Left ventricle myocardium inferior (tissue), 1 donor: ENCODE measurements around the gene ELOB. TPM values are rescaled to one million over a fixed set of nuclear protein-coding genes. Genes with fewer than 3 reads are reported as not detected.

Source experiments
- DNase-seq: peaks from one replicate; pipeline ENCODE4 v3.0.0-alpha.2; 2020
- H3K27ac ChIP-seq: fragments of 200-600 bp; replicated peaks from 2 replicates; pipeline ENCODE4 v1.8.0; 2021
- H3K27me3 ChIP-seq: fragments of 200-600 bp; 2 replicates; pipeline ENCODE4 v1.8.0; 2021; ENCODE audit warnings: low read depth
- H3K36me3 ChIP-seq: fragments of 200-600 bp; 2 replicates; pipeline ENCODE4 v1.8.0; 2021
- H3K4me1 ChIP-seq: fragments of 200-600 bp; 2 replicates; pipeline ENCODE4 v1.8.0; 2021
- H3K4me3 ChIP-seq: fragments of 200-600 bp; 2 replicates; pipeline ENCODE4 v1.8.0; 2021; ENCODE audit warnings: mild to moderate bottlenecking, moderate library complexity
- H3K9me3 ChIP-seq: fragments of 200-600 bp; replicated peaks from 2 replicates; pipeline ENCODE4 v1.8.0; 2021
- CTCF ChIP-seq: fragments of 200-600 bp; IDR thresholded peaks from 2 replicates; pipeline ENCODE4 v1.8.0; 2021; ENCODE audit warnings: antibody characterized with exemption, mild to moderate bottlenecking, borderline replicate concordance
- intact Hi-C: fragments of 100-400 bp; cut with micrococcal nuclease; formaldehyde crosslinking; loops from one replicate; pipeline ENCODE4 v1.11.0; 2022
- total RNA-seq: library from RNA; stranded (reverse); fragmentation: NEBNext Ultra II Directional; extraction: Animal tissue kit (Norgen Biotek cat#: 25700); gene quantifications from one replicate; pipeline ENCODE4 v1.2.1, GENCODE V29; 2021
- donor health status: DM: no; HTN: yes; CAD: no; lungs with severe emphysema.

Gene ELOB
- total RNA-seq, 1 donor from 2014 or later, result 304 TPM

DNA sequence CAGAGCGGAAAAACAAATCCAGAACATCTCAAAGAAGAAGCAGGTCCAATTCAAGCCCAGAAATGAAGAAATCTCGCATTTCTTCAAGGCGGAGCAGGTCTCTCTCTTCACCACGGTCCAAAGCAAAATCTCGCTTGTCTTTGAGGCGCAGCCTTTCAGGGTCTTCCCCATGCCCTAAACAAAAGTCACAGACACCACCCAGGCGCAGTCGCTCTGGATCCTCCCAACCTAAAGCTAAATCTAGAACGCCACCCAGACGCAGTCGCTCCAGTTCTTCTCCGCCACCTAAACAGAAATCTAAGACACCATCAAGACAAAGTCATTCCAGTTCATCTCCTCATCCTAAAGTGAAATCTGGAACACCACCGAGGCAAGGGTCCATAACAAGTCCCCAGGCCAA is 14.4 kb downstream of the ELOB start:
- Histone ChIP-seq H3K27me3 (no peaks in the 10 kb centered on the region), H3K9me3 (no peaks in the 10 kb centered on the region), H3K4me3 (no peak overlapping the region), H3K4me1 (peaks cover 36% of the 10 kb centered on the region), H3K27ac (no peak overlapping the region), H3K36me3 (peaks cover 100% of the 10 kb centered on the region)
- no peak for DNase-seq
- intact Hi-C loops, result no loop called here
- TF ChIP-seq CTCF, result no peak

- intact Hi-C loops, result no loop called here
- Histone ChIP-seq H3K36me3 (peaks cover 99% of the 10 kb centered on the region), H3K4me3 (no peak overlapping the region), H3K9me3 (no peaks in the 10 kb centered on the region), H3K27me3 (no peaks in the 10 kb centered on the region), H3K4me1 (peaks cover 36% of the 10 kb centered on the region), H3K27ac (no peak overlapping the region)
- TF ChIP-seq CTCF, result no peak
- DNase-seq, result no peak
Measured at GRCh38 chr16:2761886-2762583, 15.0 kb downstream of the ELOB start.

- H3K9me3 ChIP-seq, result no peaks in the 10 kb centered on the region
- H3K27me3 ChIP-seq, result no peaks in the 10 kb centered on the region
- intact Hi-C loops, result no loop called here
- H3K4me1 ChIP-seq, result peaks cover 38% of the 10 kb centered on the region
- TF ChIP-seq CTCF, result no peak
- H3K4me3 ChIP-seq, result no peak overlapping the region
- H3K27ac ChIP-seq, result no peak overlapping the region
- peaks cover 93% of the 10 kb centered on the region for H3K36me3 ChIP-seq
- DNase-seq, result no peak
Measured at GRCh38 chr16:2761472-2761871, 15.6 kb downstream of the ELOB start.

GRCh38 chr16:2757344-2757743 is 19.7 kb downstream of the ELOB start:
- no peak for DNase-seq
- Histone ChIP-seq H3K9me3 (no peaks in the 10 kb centered on the region), H3K36me3 (peaks cover 55% of the 10 kb centered on the region), H3K27me3 (no peaks in the 10 kb centered on the region), H3K4me1 (peaks cover 77% of the 10 kb centered on the region), H3K4me3 (no peak overlapping the region), H3K27ac (no peak overlapping the region)
- no peak for TF ChIP-seq CTCF
- intact Hi-C loops, result no loop called here

DNA sequence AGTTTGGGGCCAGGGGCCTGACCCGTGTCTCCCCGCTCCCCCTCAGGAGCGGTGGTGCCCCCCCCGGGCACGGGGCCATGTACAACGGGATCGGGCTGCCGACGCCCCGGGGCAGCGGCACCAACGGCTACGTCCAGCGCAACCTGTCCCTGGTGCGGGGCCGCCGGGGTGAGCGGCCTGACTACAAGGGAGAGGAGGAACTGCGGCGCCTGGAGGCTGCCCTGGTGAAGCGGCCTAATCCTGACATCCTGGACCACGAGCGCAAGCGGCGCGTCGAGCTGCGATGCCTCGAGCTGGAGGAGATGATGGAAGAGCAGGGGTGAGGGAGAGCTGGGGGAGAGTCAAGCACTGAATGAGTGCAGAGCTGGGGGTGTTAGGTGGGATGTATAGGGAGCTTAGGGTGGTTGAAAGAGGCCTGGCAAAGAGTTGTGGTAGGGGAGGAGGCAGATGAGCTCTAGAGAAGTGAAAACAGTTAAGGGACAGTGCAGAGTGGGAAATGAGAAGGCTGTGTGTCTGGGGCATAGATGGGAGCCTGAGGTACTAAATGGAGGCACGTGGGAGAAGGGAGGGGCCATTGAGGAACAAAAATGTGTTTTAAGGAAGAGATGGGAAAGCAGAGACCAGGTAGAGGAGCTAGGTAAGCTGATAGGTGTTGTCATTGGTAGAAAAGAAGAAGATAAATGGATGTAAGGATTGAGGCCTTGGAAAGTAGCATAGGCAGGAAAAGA is 20.6 kb downstream of the ELOB start:
- no peak for DNase-seq
- peaks cover 83% of the 10 kb centered on the region for H3K4me1 ChIP-seq
- no peaks in the 10 kb centered on the region for H3K27me3 ChIP-seq
- intact Hi-C loops, result no loop called here
- TF ChIP-seq CTCF, result no peak
- H3K9me3 ChIP-seq, result no peaks in the 10 kb centered on the region
- peak overlapping the region; percentile 82 for H3K4me3 ChIP-seq
- peaks cover 46% of the 10 kb centered on the region for H3K36me3 ChIP-seq
- H3K27ac ChIP-seq, result no peak overlapping the region
